Endothelial cell of umbilical vein (primary cell): ENCODE results near the gene TRPM3. TPM values are rescaled to one million over a fixed set of nuclear protein-coding genes. Genes with fewer than 3 reads are reported as not detected.
A peak's percentile ranks its signal among the peaks of the same experiment; 100 is the strongest.

Experiments
- BruUV-seq: library from RNA; stranded (reverse); fragments of 400-500 nt; replicated peaks from 2 replicates; lab custom pipeline; 2021; lab: Mats Ljungman, UMichigan
- CTCF ChIA-PET: fragments of 300-600, 350-600 bp; sonication (Branson Sonifier 250); formaldehyde crosslinking; loops from one replicate; lab custom pipeline; 2021; ENCODE audit warnings: antibody characterized with exemption, inconsistent platforms; lab: Charles Lee
- POLR2A ChIA-PET: fragments of 300-600, 350-600 bp; sonication (Branson Sonifier 250); formaldehyde crosslinking; loops from one replicate; lab custom pipeline; 2021; ENCODE audit warnings: antibody characterized with exemption, inconsistent platforms; lab: Charles Lee
- DNase-seq: peaks from one replicate; pipeline ENCODE4 v3.0.0-alpha.2; 2011; ENCODE audit warnings: low read depth, low spot score
- FAIRE-seq: peaks from 2 replicates; lab custom pipeline; 2011; peaks lifted over from hg19 to GRCh38; lab: Jason Lieb, UNC
- H2AFZ ChIP-seq: 2 replicates; pipeline ENCODE4 v1.6.0; 2012; ENCODE audit warnings: low read depth, low read length, control low read depth, inconsistent platforms
- H3K27ac ChIP-seq: 2 replicates; pipeline ENCODE4 v1.5.1; 2011; ENCODE audit warnings: low read depth, mild to moderate bottlenecking, control low read depth, low read length, moderate library complexity; ENCODE audit not compliant: insufficient read depth
- H3K27me3 ChIP-seq, 2 experiments: 2 replicates each; pipeline versions ENCODE4 v1.6.0 to v1.6.1; 2011; ENCODE audit warnings: low read length in 2 of 2, mixed read lengths in 1 of 2; ENCODE audit not compliant: control insufficient read depth in 2 of 2, insufficient read depth in 2 of 2
- H3K36me3 ChIP-seq, 2 experiments: 2 replicates in 1 of 2; 3 replicates in 1 of 2; pipeline ENCODE4 v1.5.1; 2011; ENCODE audit warnings: low read length in 2 of 2, mild to moderate bottlenecking in 1 of 2, moderate library complexity in 1 of 2; ENCODE audit not compliant: control insufficient read depth in 2 of 2, insufficient read depth in 2 of 2; ENCODE audit errors: extremely low read depth in 1 of 2
- H3K4me1 ChIP-seq: 3 replicates; pipeline ENCODE4 v1.5.1; 2011; ENCODE audit warnings: mild to moderate bottlenecking, low read length; ENCODE audit not compliant: control insufficient read depth, insufficient read depth; ENCODE audit errors: extremely low read depth
- H3K4me2 ChIP-seq: 2 replicates; pipeline ENCODE4 v1.6.1; 2011; ENCODE audit warnings: low read length, control low read depth, mixed read lengths; ENCODE audit not compliant: insufficient read depth
- H3K4me3 ChIP-seq, 3 experiments: fragments of 200-600 bp in 1 of 3; sonication (generic), shearing (Covaris generic) in 1 of 3; replicated peaks in 1 of 3; 2 replicates each; pipeline ENCODE4 v1.5.1; 2011 to 2016; ENCODE audit warnings: control low read depth in 3 of 3, low read length in 3 of 3, mild to moderate bottlenecking in 2 of 3, inconsistent platforms in 1 of 3, low read depth in 1 of 3, moderate library complexity in 1 of 3; ENCODE audit not compliant: insufficient read depth in 1 of 3
- H3K79me2 ChIP-seq: 2 replicates; pipeline ENCODE4 v1.6.0; 2012; ENCODE audit warnings: low read length, inconsistent platforms; ENCODE audit not compliant: control insufficient read depth, insufficient read depth
- H3K9ac ChIP-seq: replicated peaks from 2 replicates; pipeline ENCODE3; 2011; ENCODE audit warnings: low read length, control low read depth; ENCODE audit not compliant: insufficient read depth; ENCODE audit errors: extremely low read depth
- H3K9me1 ChIP-seq: replicated peaks from 3 replicates; pipeline ENCODE4 v1.6.0; 2011; ENCODE audit warnings: mild to moderate bottlenecking, low read length; ENCODE audit not compliant: control insufficient read depth, insufficient read depth; ENCODE audit errors: extremely low read depth
- H3K9me3 ChIP-seq: replicated peaks from 2 replicates; pipeline ENCODE4 v1.5.1; 2012; ENCODE audit warnings: low read length, inconsistent platforms; ENCODE audit not compliant: control insufficient read depth, insufficient read depth
- H4K20me1 ChIP-seq: replicated peaks from 2 replicates; pipeline ENCODE3; 2011; ENCODE audit warnings: mild to moderate bottlenecking, low read length; ENCODE audit not compliant: control insufficient read depth, insufficient read depth; ENCODE audit errors: extremely low read depth
- CTCF ChIP-seq, 2 donors: IDR thresholded peaks; 1 replicate in 1 of 2; 2 replicates in 1 of 2; pipeline ENCODE4 v1.5.1; 2011; ENCODE audit warnings: low read length in 2 of 2, mild to moderate bottlenecking in 2 of 2, moderate library complexity in 2 of 2, control low read depth in 1 of 2, inconsistent platforms in 1 of 2, low read depth in 1 of 2; ENCODE audit not compliant: insufficient read depth in 1 of 2; ENCODE audit errors: extremely low read depth in 1 of 2
- EZH2 ChIP-seq: IDR thresholded peaks from 2 replicates; pipeline ENCODE4 v1.6.1; 2012; ENCODE audit warnings: borderline replicate concordance, low read depth, mild to moderate bottlenecking, moderate library complexity, low read length, inconsistent platforms; ENCODE audit not compliant: severe bottlenecking
- GATA2 ChIP-seq: IDR thresholded peaks from 2 replicates; pipeline ENCODE4 v1.7.0; 2011; ENCODE audit warnings: low read depth, mild to moderate bottlenecking, moderate library complexity, mixed read lengths, low read length; ENCODE audit not compliant: insufficient read length, insufficient read depth
- JUN ChIP-seq: IDR thresholded peaks from 2 replicates; pipeline ENCODE4 v1.6.1; 2011; ENCODE audit warnings: borderline replicate concordance, low read depth; ENCODE audit not compliant: insufficient read length, insufficient read depth
- POLR2A ChIP-seq: IDR thresholded peaks from 2 replicates; pipeline ENCODE4 v1.6.1; 2012; ENCODE audit warnings: low read depth, mild to moderate bottlenecking, control low read depth, low read length
- dilution Hi-C: fragments of 300-500 bp; cut with MboI; formaldehyde crosslinking; loops from one replicate; pipeline ENCODE4 v1.15.0; 2019; ENCODE audit warnings: low sequenced_read_pairs; ENCODE audit not compliant: extremely low pct_ligation_motif_present
- intact Hi-C: fragments of 100-400 bp; cut with micrococcal nuclease; formaldehyde crosslinking; loops from one replicate; pipeline ENCODE4 v1.10.0; 2022
- microRNA counts: library from miRNA; unstranded; fragments of <30 nt; microRNA quantifications from one replicate; lab custom pipeline; 2016
- microRNA-seq: library from miRNA; unstranded; fragments of <30 nt; microRNA quantifications from one replicate; pipeline ENCODE4 v1.2.0, GENCODE V29; 2021; ENCODE audit warnings: borderline number of aligned reads, borderline replicate concordance
- polyA plus RNA-seq, 4 experiments: library from polyadenylated mRNA; depleted of rRNA in 3 of 4; stranded (reverse) in 3 of 4; unstranded in 1 of 4; fragments of >200 nt; gene quantifications; 2 replicates each; pipeline versions ENCODE4 v1.2.1 to v1.2.3, GENCODE V29; 2011 to 2012; ENCODE audit warnings: missing spikeins in 1 of 4
- small RNA-seq: library from RNA; depleted of rRNA; stranded (forward); fragments of <200 nt; gene quantifications from one replicate; pipeline ENCODE3, GENCODE V24; 2012; ENCODE audit warnings: low replicate concordance, low read depth; ENCODE audit not compliant: insufficient read depth, insufficient read length
- total RNA-seq: library from RNA; stranded (reverse); gene quantifications from 2 replicates; pipeline ENCODE4 v1.2.3, GENCODE V29; 2021

The TRPM3 gene
- total and polyA plus RNA-seq, 2 donors (not counting 3 experiments of a cell fraction or from before 2014, with no cell fraction given): 0.17 to 0.33 TPM

- FAIRE-seq: peak; percentile 44
Observed at GRCh38 chr9:70479880-70480291, 641.5 kb downstream of the TRPM3 start.

More at GRCh38 chr9:70479880-70480291, 641.5 kb downstream of the TRPM3 start:
- ChIA-PET CTCF (interaction anchor here (0.6 to 2.1 kb wide), 7 partner anchors 10 to 140 kb away, joined by 3 to 7 read pairs (median 4); no protein-coding TSS in a partner anchor), POLR2A (interaction anchor here (1.3 kb wide), 1 partner anchor 60 kb away, joined by 8 read pairs; no protein-coding TSS in a partner anchor)
- DNase-seq: no peak
- Histone ChIP-seq H4K20me1 (no peaks in the 10 kb centered on the region), H3K9me1 (no peaks in the 10 kb centered on the region), H3K4me2 (peak overlapping the region; percentile 6), H3K27me3 (no peaks in the 10 kb centered on the region), H3K9ac (peak overlapping the region; percentile 62), H3K9me3 (no peaks in the 10 kb centered on the region), H3K27ac (peak overlapping the region; percentile 69), H3K4me1 (peaks cover 40% of the 10 kb centered on the region), H3K36me3 (no peaks in the 10 kb centered on the region), H3K4me3 (no peak overlapping the region), H3K79me2 (no peaks in the 10 kb centered on the region), H2AFZ (peak overlapping the region; percentile 75)
- BruUV-seq: no TSS peak
- dilution Hi-C loops: no loop called here
- TF ChIP-seq CTCF (IDR thresholded peaks at IDR 0.05; ENCODE audit: extremely low read depth in 1 of 2, insufficient read depth in 1 of 2, low read depth in 1 of 2, low read length in 2 of 2) (no peak), POLR2A (no peak), JUN (no peak), EZH2 (no peak), GATA2 (no peak)
- intact Hi-C loops: loop anchor here (1.0 to 10.0 kb wide), 4 partner anchors 42 to 505 kb away; no protein-coding TSS in a partner anchor

MicroRNAs encoded within 50 kb of the gene (microRNA counts, 767-probe panel; counts per million panel counts)
- 723 counts per million, percentile 96 among the panel's probes with 10 or more counts for microRNA hsa-miR-204-5p (lab: Ali Mortazavi, UCI)

Small RNAs within 50 kb of the gene (microRNA-seq; reads per million reads assigned to microRNA genes)
- gene MIR204: 5.0 reads per million, percentile 11 among the genes with 10 or more reads in this experiment

Small RNAs within 50 kb of the gene (small RNA-seq; reads per million reads assigned to genes)
- gene MIR204 (not detected), gene RN7SL726P (not detected)
